Mucosa of stomach (tissue), 1 donor: ENCODE results near the gene RAD51B.

Source experiments
- H3K27me3 ChIP-seq: one replicate; pipeline ENCODE4 v1.7.0; 2013; ENCODE audit warnings: mild to moderate bottlenecking, low read length; ENCODE audit not compliant: control insufficient read depth, insufficient read depth
- H3K36me3 ChIP-seq: one replicate; pipeline ENCODE4 v1.7.0; 2013; ENCODE audit warnings: low read length; ENCODE audit not compliant: control insufficient read depth, insufficient read depth
- H3K4me1 ChIP-seq: one replicate; pipeline ENCODE4 v1.7.0; 2013; ENCODE audit warnings: mild to moderate bottlenecking, low read length; ENCODE audit not compliant: control insufficient read depth, insufficient read depth
- H3K4me3 ChIP-seq: one replicate; pipeline ENCODE4 v1.7.0; 2013; ENCODE audit warnings: low read length
- H3K9ac ChIP-seq: one replicate; pipeline ENCODE4 v1.7.0; 2013; ENCODE audit warnings: mild to moderate bottlenecking, low read length, moderate library complexity
- H3K9me3 ChIP-seq: one replicate; pipeline ENCODE4 v1.7.0; 2013; ENCODE audit warnings: mild to moderate bottlenecking, low read length, moderate library complexity; ENCODE audit not compliant: control insufficient read depth
- donor health status: Pancreatic carcinoma.

RAD51B gene

GRCh38 chr14:68306934-68307789, 487.6 kb downstream of the RAD51B start:
- Histone ChIP-seq H3K27me3 (no peaks in the 10 kb centered on the region), H3K4me1 (peaks cover 32% of the 10 kb centered on the region), H3K36me3 (no peaks in the 10 kb centered on the region), H3K4me3 (no peak overlapping the region), H3K9me3 (no peaks in the 10 kb centered on the region), H3K9ac (peak overlapping the region; percentile 31)

GRCh38 chr14:68307790-68308168, 488.2 kb downstream of the RAD51B start:
- Histone ChIP-seq H3K4me3 (no peak overlapping the region), H3K27me3 (no peaks in the 10 kb centered on the region), H3K9me3 (no peaks in the 10 kb centered on the region), H3K36me3 (no peaks in the 10 kb centered on the region), H3K9ac (peak overlapping the region; percentile 31), H3K4me1 (peaks cover 32% of the 10 kb centered on the region)

DNA sequence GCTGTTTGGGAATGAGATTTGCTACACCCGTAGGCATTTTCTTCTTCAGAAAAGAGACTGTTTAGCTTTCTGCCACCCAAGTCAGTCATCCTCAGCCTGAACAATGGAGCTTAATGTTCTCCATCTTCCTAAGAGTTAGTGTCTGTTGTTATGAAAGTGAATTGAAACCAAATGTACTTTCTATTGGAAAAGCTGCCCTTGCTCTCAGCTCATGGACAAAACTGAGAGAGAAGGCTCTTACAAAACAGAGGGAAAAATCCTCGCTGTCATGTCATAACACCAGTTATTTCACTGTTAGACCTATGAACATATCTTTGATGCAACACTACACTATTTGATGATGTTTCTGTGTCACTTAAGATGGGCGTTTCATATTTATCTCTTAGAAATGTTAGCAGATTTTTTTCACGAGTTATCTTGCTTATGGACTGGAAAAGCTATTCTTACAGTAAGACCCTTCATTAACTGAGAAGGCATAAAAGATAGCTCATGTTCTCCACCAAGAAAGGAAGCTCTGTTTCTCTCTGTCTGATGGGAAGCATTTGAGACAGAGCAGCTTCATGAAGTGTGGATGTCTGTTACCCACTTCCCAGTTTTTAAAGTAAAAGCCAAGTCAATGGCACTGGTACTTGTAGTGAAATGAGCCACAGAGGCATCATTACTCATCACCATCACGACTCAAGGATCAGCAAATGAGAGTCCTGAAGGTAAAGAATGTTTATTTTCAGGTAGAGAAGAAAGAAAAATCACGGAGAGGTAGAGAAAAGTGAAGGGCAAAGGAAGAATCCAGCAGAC, 489.3 kb downstream of the RAD51B start:
- Histone ChIP-seq H3K9me3 (no peaks in the 10 kb centered on the region), H3K36me3 (no peaks in the 10 kb centered on the region), H3K9ac (no peak overlapping the region), H3K27me3 (no peaks in the 10 kb centered on the region), H3K4me3 (no peak overlapping the region), H3K4me1 (peaks cover 32% of the 10 kb centered on the region)

DNA sequence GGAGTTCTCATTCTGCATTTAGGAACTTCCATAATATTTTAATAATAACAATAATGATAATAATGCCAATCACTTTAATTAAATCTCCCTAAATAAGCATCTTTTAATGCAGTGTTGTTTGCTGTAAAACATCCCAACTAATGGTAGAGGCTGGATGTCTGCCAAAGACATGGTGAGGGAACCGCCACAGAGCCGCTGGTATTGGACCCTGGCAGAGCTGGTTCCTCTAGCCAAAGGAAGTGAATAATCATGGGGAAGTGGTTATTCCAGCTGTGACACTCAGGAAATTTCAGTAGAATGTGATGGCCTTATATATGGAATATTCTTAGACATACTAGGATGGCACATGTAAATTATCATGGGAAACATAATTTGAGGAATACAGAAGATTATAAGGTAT, 490.0 kb downstream of the RAD51B start:
- Histone ChIP-seq H3K9ac (no peak overlapping the region), H3K36me3 (no peaks in the 10 kb centered on the region), H3K9me3 (no peaks in the 10 kb centered on the region), H3K4me3 (no peak overlapping the region), H3K27me3 (no peaks in the 10 kb centered on the region), H3K4me1 (peaks cover 32% of the 10 kb centered on the region)

GRCh38 chr14:68312300-68312699, 492.7 kb downstream of the RAD51B start:
- Histone ChIP-seq H3K27me3 (no peaks in the 10 kb centered on the region), H3K36me3 (no peaks in the 10 kb centered on the region), H3K4me3 (no peak overlapping the region), H3K9ac (no peak overlapping the region), H3K9me3 (no peaks in the 10 kb centered on the region), H3K4me1 (peaks cover 19% of the 10 kb centered on the region)

- H3K27me3 ChIP-seq = no peaks in the 10 kb centered on the region
- H3K9ac ChIP-seq = no peak overlapping the region
- H3K4me1 ChIP-seq = peaks cover 12% of the 10 kb centered on the region
- H3K36me3 ChIP-seq = no peaks in the 10 kb centered on the region
- H3K9me3 ChIP-seq = no peaks in the 10 kb centered on the region
- no peak overlapping the region for H3K4me3 ChIP-seq
These were observed 493.5 kb downstream of the RAD51B start for GRCh38 chr14:68312884-68313610.

- H3K36me3 ChIP-seq = no peaks in the 10 kb centered on the region
- no peaks in the 10 kb centered on the region for H3K27me3 ChIP-seq
- no peaks in the 10 kb centered on the region for H3K9me3 ChIP-seq
- no peaks in the 10 kb centered on the region for H3K4me1 ChIP-seq
- no peak overlapping the region for H3K9ac ChIP-seq
- H3K4me3 ChIP-seq = no peak overlapping the region
These were observed 495.1 kb downstream of the RAD51B start for GRCh38 chr14:68314642-68315041.

GRCh38 chr14:68315081-68315480, 495.5 kb downstream of the RAD51B start:
- Histone ChIP-seq H3K27me3 (no peaks in the 10 kb centered on the region), H3K9me3 (no peaks in the 10 kb centered on the region), H3K9ac (no peak overlapping the region), H3K36me3 (no peaks in the 10 kb centered on the region), H3K4me1 (no peaks in the 10 kb centered on the region), H3K4me3 (no peak overlapping the region)

GRCh38 chr14:68316078-68316868, 496.7 kb downstream of the RAD51B start:
- no peak overlapping the region for H3K4me3 ChIP-seq
- no peaks in the 10 kb centered on the region for H3K4me1 ChIP-seq
- H3K9me3 ChIP-seq = no peaks in the 10 kb centered on the region
- no peak overlapping the region for H3K9ac ChIP-seq
- H3K36me3 ChIP-seq = no peaks in the 10 kb centered on the region
- H3K27me3 ChIP-seq = no peaks in the 10 kb centered on the region

DNA sequence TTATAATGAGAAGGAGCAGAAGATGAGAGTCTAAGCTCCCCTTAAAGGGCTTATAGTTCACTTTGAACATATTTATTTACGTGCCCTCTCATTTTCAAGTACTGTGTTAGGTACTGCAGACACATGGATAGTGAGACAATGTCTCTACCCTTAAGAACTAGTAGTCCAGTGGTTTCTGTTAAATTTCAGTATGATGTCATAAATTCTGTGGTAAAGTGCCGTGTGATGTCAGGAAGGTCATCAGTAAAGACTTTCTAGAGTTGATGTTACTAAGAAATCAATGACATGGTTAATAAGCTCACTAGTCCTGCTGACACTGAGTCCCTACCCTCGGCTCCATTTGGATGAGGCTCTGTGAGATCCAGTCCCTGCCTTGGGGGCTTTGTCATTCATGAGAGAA, 497.7 kb downstream of the RAD51B start:
- Histone ChIP-seq H3K4me1 (no peaks in the 10 kb centered on the region), H3K27me3 (no peaks in the 10 kb centered on the region), H3K9ac (no peak overlapping the region), H3K4me3 (no peak overlapping the region), H3K36me3 (no peaks in the 10 kb centered on the region), H3K9me3 (no peaks in the 10 kb centered on the region)

DNA sequence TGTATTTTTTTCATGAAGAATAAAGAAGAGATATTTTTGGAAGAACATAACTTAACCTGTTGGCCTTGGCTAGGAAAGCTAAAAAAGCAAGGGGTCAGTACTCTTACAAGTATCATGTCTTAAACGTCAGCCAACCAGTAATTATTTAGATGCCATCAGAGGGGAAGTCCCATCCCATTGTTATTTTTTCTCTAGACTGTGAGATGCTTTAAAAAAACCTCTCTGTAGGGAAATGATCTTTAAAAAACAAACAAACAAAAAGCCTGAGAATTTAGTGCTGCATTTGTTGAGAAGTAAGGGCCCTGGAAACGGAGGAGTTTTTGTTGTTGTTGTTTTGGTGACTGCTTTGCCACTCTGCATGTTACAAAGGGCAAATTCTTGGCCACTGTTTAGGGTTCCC, 499.2 kb downstream of the RAD51B start:
- H3K4me3 ChIP-seq = no peak overlapping the region
- H3K9ac ChIP-seq = no peak overlapping the region
- H3K36me3 ChIP-seq = no peaks in the 10 kb centered on the region
- H3K27me3 ChIP-seq = no peaks in the 10 kb centered on the region
- H3K9me3 ChIP-seq = no peaks in the 10 kb centered on the region
- no peaks in the 10 kb centered on the region for H3K4me1 ChIP-seq
